K562 (cell line): Measurements from ENCODE around the gene LRRC8E. TPM values are rescaled to one million over a fixed set of nuclear protein-coding genes. Genes with fewer than 3 reads are reported as not detected.

Experiments
- FOXK2 ChIP-seq, 2 experiments: fragments of 450-650 bp; IDR thresholded peaks in 1 of 2; conservative IDR thresholded peaks in 1 of 2; 2 replicates each; pipeline ENCODE4 v1.6.1; 2016; ENCODE audit warnings: low read depth in 2 of 2, mild to moderate bottlenecking in 1 of 2
- HDAC6 ChIP-seq: IDR thresholded peaks from 2 replicates; pipeline ENCODE4 v1.6.1; 2012; ENCODE audit warnings: low read depth, mild to moderate bottlenecking, control low read depth, inconsistent platforms, low read length, moderate library complexity
- MCM3 ChIP-seq: fragments of 450-650 bp; IDR thresholded peaks from 2 replicates; pipeline ENCODE4 v1.6.1; 2016
- MYBL2 ChIP-seq, 2 experiments: fragments of 450-650 bp in 1 of 2; sonication (generic) in 1 of 2; formaldehyde crosslinking in 1 of 2; IDR thresholded peaks; 2 replicates each; pipeline versions ENCODE4 v1.6.1 to v1.8.1; 2017 to 2022; ENCODE audit warnings: borderline replicate concordance in 1 of 2, inconsistent platforms in 1 of 2, low read depth in 1 of 2, mild to moderate bottlenecking in 1 of 2, missing genetic modification reagents in 1 of 2, moderate library complexity in 1 of 2
- MYNN ChIP-seq, 2 experiments: sonication (generic); formaldehyde crosslinking in 1 of 2; IDR thresholded peaks; 2 replicates each; pipeline versions ENCODE4 v1.5.0 to v1.6.1; 2016 to 2020; ENCODE audit warnings: antibody characterized with exemption in 1 of 2, missing genetic modification reagents in 1 of 2
- NCOA6 ChIP-seq: fragments of 450-650 bp; IDR thresholded peaks from 2 replicates; pipeline ENCODE4 v1.6.1; 2017; ENCODE audit warnings: mild to moderate bottlenecking
- PHF20 ChIP-seq: fragments of 450-650 bp; IDR thresholded peaks from 2 replicates; pipeline ENCODE4 v1.6.1; 2018; ENCODE audit not compliant: partially characterized antibody
- PRMT5 ChIP-seq: sonication (generic); formaldehyde crosslinking; IDR thresholded peaks from 2 replicates; pipeline ENCODE4 v1.5.0; 2020; ENCODE audit warnings: missing genetic modification reagents
- RAD21 ChIP-seq, 2 experiments: fragments of 250-450 bp in 1 of 2; fragments of 450-650 bp in 1 of 2; sonication (Bioruptor Pico) in 1 of 2; formaldehyde crosslinking in 1 of 2; IDR thresholded peaks in 1 of 2; conservative IDR thresholded peaks in 1 of 2; 2 replicates each; pipeline versions ENCODE4 v1.4.0 to v1.8.0; 2020 to 2022; ENCODE audit warnings: mild to moderate bottlenecking in 2 of 2, moderate library complexity in 1 of 2
- RBM22 ChIP-seq: fragments of 200-400 bp; formaldehyde crosslinking; IDR thresholded peaks from 2 replicates; pipeline ENCODE4 v1.6.1; 2018; ENCODE audit warnings: low read length, low read depth; ENCODE audit not compliant: poor library complexity, severe bottlenecking
- SNIP1 ChIP-seq: fragments of 450-650 bp; IDR thresholded peaks from 2 replicates; pipeline ENCODE4 v1.7.1; 2017; ENCODE audit warnings: low read depth, mild to moderate bottlenecking
- SREBF1 ChIP-seq: fragments of 150-350 bp; IDR thresholded peaks from 2 replicates; pipeline ENCODE4 v1.6.1; 2014; ENCODE audit warnings: antibody characterized with exemption, low read depth, low read length, borderline replicate concordance
- ZNF79 ChIP-seq: fragments of 250-450 bp; sonication (Bioruptor Pico); IDR thresholded peaks from 2 replicates; pipeline ENCODE4 v1.4.0; 2020; ENCODE audit warnings: low read depth, mild to moderate bottlenecking, moderate library complexity
- polyA plus RNA-seq, 8 experiments: library from polyadenylated mRNA; depleted of rRNA in 4 of 8; stranded (reverse) in 5 of 8; unstranded in 3 of 8; fragments of >200 nt; fragmentation: Nextera tagmentation in 2 of 8; fragmentation: Illumina TruSeq in 1 of 8; extraction: Ambion mirVana in 2 of 8; extraction: Trizol in 1 of 8; gene quantifications; 2 replicates each; pipeline versions ENCODE4 v1.2.1 to v1.2.3, GENCODE V29; 2011 to 2014; ENCODE audit warnings: inconsistent platforms in 1 of 8, missing spikeins in 1 of 8
- total RNA-seq, 7 experiments: library from RNA; depleted of rRNA in 6 of 7; stranded (reverse); fragments of >200 nt in 6 of 7; fragmentation: Illumina TruSeq in 2 of 7; extraction: Trizol in 2 of 7; gene quantifications; 2 replicates each; pipeline versions ENCODE4 v1.2.1 to v1.2.3, GENCODE V29; 2011 to 2021; ENCODE audit warnings: low replicate concordance in 1 of 7
- TF ChIP-seq, protein P1 (sequence below): IDR thresholded peaks from 2 replicates; pipeline ENCODE4 v1.6.1; 2016; ENCODE audit warnings: missing genetic modification characterization, missing compliant biosample characterization
- TF ChIP-seq, protein P2 (sequence below): sonication (generic); formaldehyde crosslinking; IDR thresholded peaks from 2 replicates; pipeline ENCODE4 v1.9.0; 2022; ENCODE audit warnings: mild to moderate bottlenecking, missing genetic modification reagents
- TF ChIP-seq, protein P3 (sequence below): sonication (generic); formaldehyde crosslinking; IDR thresholded peaks from 2 replicates; pipeline ENCODE4 v1.8.0; 2022; ENCODE audit warnings: missing genetic modification reagents, mild to moderate bottlenecking, moderate library complexity, borderline replicate concordance
- TF ChIP-seq, protein P4 (sequence below): fragments of 200-800 bp; sonication (Bioruptor generic); IDR thresholded peaks from 2 replicates; pipeline ENCODE4 v1.6.1; 2017; ENCODE audit warnings: missing genetic modification characterization, missing compliant biosample characterization
- TF ChIP-seq, protein P5 (sequence below): fragments of 250-450 bp; sonication (Bioruptor Pico); IDR thresholded peaks from 2 replicates; pipeline ENCODE4 v1.5.0; 2021
- TF ChIP-seq, protein P6 (sequence below): fragments of 250-450 bp; sonication (Bioruptor Pico); IDR thresholded peaks from 2 replicates; pipeline ENCODE4 v1.4.0; 2020

Gene LRRC8E
- total and polyA plus RNA-seq, 9 of the 15 experiments (the other 6 are each of a cell fraction or from before 2014, with no cell fraction given) = 0.08 to 5.7 (median 3.5) TPM; not detected in 1

DNA sequence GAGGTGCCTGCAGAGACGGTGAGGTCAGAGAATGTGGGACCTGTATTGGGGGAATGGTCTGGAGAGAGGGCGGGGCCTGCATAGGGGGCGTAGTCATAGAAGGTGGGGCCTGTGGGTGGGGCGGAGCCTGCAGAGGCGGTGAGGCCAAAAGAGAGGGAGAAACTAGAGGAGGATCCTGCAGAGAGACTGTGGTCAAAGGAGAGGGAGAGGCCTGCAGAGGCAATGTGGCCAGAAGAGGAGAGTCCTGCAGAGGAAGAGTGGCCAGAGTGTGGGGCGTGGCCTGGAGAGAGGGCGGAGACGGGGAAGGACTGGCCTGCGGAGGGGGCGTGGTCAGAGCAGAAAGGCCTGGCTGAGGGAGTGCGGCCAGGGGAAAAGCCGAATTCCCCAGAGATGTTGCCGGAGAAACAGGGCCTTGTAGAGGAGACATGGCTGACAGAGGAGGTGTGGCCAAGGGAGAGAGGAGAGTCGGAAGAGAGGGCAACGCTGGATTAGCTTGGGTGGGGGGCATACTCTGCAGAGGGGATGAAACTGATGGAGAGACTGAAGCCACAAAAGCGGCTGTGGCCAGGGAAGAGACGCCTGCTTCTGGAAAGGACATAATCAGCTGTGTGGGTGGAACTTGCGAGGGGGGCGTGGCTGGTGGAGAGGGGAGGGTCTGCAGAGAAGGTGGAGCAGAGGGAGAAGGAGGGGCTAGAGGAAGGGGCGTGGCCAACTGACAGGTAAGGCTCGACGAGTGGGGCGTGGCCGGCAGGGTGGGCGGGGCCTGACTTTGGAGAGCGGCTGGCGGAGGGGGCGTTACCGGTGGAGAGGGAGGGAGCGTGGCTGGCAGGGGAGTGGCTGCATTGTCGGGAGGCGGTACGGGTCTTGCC is 16.6 kb upstream of the LRRC8E start (continued):
- TF ChIP-seq NCOA6 (no peak), SREBF1 (no peak), FOXK2 (conservative IDR thresholded peaks at IDR 0.05 in 1 of 2, IDR thresholded peaks at IDR 0.05 in 1 of 2; ENCODE audit: low read depth in 2 of 2) (peak in 1 of 2 experiments; percentile 47; a peak in 1 of 4 replicates), SNIP1 (no peak), MYBL2 (IDR thresholded peaks at IDR 0.05; ENCODE audit: low read depth) (no peak), MYBL2 (CRISPR knock-in tag; IDR thresholded peaks at IDR 0.05; ENCODE audit: borderline replicate concordance) (no peak), MYNN (IDR thresholded peaks at IDR 0.05) (no peak), MYNN (CRISPR knock-in tag; IDR thresholded peaks at IDR 0.05) (no peak), RBM22 (no peak), ZNF79 (CRISPR knock-in tag) (no peak), MCM3 (no peak), RAD21 (CRISPR knock-in tag; conservative IDR thresholded peaks at IDR 0.05 in 1 of 2, IDR thresholded peaks at IDR 0.05 in 1 of 2) (no peak), HDAC6 (no peak), PRMT5 (CRISPR knock-in tag) (no peak), PHF20 (no peak)
- TF ChIP-seq, protein P1, sequence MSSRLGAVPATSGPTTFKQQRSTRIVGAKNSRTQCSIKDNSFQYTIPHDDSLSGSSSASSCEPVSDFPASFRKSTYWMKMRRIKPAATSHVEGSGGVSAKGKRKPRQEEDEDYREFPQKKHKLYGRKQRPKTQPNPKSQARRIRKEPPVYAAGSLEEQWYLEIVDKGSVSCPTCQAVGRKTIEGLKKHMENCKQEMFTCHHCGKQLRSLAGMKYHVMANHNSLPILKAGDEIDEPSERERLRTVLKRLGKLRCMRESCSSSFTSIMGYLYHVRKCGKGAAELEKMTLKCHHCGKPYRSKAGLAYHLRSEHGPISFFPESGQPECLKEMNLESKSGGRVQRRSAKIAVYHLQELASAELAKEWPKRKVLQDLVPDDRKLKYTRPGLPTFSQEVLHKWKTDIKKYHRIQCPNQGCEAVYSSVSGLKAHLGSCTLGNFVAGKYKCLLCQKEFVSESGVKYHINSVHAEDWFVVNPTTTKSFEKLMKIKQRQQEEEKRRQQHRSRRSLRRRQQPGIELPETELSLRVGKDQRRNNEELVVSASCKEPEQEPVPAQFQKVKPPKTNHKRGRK (tag) = no peak
- TF ChIP-seq, protein P2, sequence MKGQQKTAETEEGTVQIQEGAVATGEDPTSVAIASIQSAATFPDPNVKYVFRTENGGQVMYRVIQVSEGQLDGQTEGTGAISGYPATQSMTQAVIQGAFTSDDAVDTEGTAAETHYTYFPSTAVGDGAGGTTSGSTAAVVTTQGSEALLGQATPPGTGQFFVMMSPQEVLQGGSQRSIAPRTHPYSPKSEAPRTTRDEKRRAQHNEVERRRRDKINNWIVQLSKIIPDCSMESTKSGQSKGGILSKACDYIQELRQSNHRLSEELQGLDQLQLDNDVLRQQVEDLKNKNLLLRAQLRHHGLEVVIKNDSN = 0 out of 2 replicates have a peak, but pooled peaks have one; percentile 7
- TF ChIP-seq, protein P3, sequence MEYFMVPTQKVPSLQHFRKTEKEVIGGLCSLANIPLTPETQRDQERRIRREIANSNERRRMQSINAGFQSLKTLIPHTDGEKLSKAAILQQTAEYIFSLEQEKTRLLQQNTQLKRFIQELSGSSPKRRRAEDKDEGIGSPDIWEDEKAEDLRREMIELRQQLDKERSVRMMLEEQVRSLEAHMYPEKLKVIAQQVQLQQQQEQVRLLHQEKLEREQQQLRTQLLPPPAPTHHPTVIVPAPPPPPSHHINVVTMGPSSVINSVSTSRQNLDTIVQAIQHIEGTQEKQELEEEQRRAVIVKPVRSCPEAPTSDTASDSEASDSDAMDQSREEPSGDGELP (CRISPR knock-in tag) = peak; percentile 99
- TF ChIP-seq, protein P4, sequence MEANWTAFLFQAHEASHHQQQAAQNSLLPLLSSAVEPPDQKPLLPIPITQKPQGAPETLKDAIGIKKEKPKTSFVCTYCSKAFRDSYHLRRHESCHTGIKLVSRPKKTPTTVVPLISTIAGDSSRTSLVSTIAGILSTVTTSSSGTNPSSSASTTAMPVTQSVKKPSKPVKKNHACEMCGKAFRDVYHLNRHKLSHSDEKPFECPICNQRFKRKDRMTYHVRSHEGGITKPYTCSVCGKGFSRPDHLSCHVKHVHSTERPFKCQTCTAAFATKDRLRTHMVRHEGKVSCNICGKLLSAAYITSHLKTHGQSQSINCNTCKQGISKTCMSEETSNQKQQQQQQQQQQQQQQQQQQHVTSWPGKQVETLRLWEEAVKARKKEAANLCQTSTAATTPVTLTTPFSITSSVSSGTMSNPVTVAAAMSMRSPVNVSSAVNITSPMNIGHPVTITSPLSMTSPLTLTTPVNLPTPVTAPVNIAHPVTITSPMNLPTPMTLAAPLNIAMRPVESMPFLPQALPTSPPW = no peak; the same call in 1 of the 2 replicates
- TF ChIP-seq, protein P5, sequence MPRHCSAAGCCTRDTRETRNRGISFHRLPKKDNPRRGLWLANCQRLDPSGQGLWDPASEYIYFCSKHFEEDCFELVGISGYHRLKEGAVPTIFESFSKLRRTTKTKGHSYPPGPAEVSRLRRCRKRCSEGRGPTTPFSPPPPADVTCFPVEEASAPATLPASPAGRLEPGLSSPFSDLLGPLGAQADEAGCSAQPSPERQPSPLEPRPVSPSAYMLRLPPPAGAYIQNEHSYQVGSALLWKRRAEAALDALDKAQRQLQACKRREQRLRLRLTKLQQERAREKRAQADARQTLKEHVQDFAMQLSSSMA (CRISPR knock-in tag) = no peak
- TF ChIP-seq, protein P6, sequence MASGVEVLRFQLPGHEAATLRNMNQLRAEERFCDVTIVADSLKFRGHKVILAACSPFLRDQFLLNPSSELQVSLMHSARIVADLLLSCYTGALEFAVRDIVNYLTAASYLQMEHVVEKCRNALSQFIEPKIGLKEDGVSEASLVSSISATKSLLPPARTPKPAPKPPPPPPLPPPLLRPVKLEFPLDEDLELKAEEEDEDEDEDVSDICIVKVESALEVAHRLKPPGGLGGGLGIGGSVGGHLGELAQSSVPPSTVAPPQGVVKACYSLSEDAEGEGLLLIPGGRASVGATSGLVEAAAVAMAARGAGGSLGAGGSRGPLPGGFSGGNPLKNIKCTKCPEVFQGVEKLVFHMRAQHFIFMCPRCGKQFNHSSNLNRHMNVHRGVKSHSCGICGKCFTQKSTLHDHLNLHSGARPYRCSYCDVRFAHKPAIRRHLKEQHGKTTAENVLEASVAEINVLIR (CRISPR knock-in tag) = no peak
